Neural progenitor cell (in vitro differentiated cells): ENCODE measurements around the gene BTG3.

Experiments
- EZH2phosphoT487 ChIP-seq: fragments of 200-600 bp; sonication (generic); IDR thresholded peaks from 2 replicates; pipeline ENCODE4 v1.6.1; 2017; ENCODE audit warnings: antibody characterized with exemption
- TF ChIP-seq, protein P1 (sequence below): fragments of 200-600 bp; sonication (generic); IDR thresholded peaks from 2 replicates; pipeline ENCODE4 v1.5.1; 2017; ENCODE audit warnings: antibody characterized with exemption, mild to moderate bottlenecking

DNA sequence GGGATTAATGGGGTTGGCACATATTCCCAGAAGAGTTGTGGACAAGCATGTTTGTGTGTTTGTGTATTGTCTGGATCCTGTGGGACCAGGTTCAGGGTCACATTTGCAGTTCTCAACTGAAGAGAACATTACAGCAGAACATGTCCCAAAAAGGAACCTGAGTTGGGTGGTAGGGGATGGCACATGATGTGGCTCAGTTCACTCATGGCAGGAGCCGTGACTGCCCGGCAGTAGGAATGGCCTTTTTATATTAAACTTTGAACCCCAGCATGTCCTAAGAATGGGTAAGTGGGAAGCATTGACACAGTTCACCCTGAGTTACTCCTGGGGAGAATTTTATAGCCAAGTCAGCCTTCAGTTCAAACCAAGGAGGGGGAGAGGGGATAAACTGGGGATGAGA is 58.6 kb downstream of the BTG3 start:
- no peak for TF ChIP-seq EZH2phosphoT487
- TF ChIP-seq, protein P1, sequence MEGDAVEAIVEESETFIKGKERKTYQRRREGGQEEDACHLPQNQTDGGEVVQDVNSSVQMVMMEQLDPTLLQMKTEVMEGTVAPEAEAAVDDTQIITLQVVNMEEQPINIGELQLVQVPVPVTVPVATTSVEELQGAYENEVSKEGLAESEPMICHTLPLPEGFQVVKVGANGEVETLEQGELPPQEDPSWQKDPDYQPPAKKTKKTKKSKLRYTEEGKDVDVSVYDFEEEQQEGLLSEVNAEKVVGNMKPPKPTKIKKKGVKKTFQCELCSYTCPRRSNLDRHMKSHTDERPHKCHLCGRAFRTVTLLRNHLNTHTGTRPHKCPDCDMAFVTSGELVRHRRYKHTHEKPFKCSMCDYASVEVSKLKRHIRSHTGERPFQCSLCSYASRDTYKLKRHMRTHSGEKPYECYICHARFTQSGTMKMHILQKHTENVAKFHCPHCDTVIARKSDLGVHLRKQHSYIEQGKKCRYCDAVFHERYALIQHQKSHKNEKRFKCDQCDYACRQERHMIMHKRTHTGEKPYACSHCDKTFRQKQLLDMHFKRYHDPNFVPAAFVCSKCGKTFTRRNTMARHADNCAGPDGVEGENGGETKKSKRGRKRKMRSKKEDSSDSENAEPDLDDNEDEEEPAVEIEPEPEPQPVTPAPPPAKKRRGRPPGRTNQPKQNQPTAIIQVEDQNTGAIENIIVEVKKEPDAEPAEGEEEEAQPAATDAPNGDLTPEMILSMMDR = no peak
